Measurements from ENCODE around the gene RELN. TPM values are rescaled to one million over a fixed set of nuclear protein-coding genes. Genes with fewer than 3 reads are reported as not detected.

RELN gene
- total RNA-seq, 1 experiment from 2014 or later, result 0.20 TPM

DNA sequence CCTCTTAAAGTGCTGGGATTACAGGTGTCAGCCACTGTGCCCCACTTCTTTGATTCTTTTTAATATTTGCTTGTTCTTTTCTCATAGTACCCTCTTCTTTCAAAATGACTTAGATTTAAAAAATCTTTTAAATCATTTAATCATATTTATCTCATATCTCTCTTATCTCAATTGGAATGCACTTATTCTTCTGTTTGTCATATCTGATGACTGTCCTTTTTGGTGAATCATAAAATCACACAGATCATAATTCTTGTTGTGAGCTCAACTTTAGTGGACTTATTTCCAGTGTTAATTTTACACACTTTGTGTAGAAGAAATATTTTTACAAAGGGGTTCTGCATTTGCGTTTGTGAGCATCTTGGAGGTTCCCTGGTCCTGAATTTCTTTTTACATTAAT lies 323.1 kb downstream of the RELN start:
- RAD21 ChIA-PET (ENCODE audit: low non-redundant PET in 1 of 2, low total read pairs in 2 of 2, uncharacterized antibody in 2 of 2, unreplicated experiment in 2 of 2), result no interaction called here
- H3K9ac ChIP-seq (ENCODE audit: low read length), result no peak overlapping the region
- CTCF ChIA-PET, result no interaction called here
- H4K20me1 ChIP-seq (ENCODE audit: insufficient read depth), result no peaks in the 10 kb centered on the region; the same call in 1 of the 2 replicates
- no peak overlapping the region for H3K4me2 ChIP-seq (ENCODE audit: low read length)
- POLR2A ChIA-PET, result no interaction called here
- no peaks in the 10 kb centered on the region for H3K4me1 ChIP-seq (ENCODE audit: control insufficient read depth in 1 of 2, insufficient read depth in 2 of 2, low read length in 2 of 2)
- H3K4me3 ChIP-seq (replicated peaks in 1 of 2; ENCODE audit: low read depth in 1 of 2, low read length in 2 of 2), result no peak overlapping the region
- TF ChIP-seq EZH2 (IDR thresholded peaks at IDR 0.05), result no peak
- no peak for TF ChIP-seq EGR1 (IDR thresholded peaks at IDR 0.05; ENCODE audit: low read depth)
- H3K9me3 ChIP-seq (ENCODE audit: control insufficient read depth in 1 of 2, insufficient read depth in 1 of 2, low read depth in 1 of 2, low read length in 2 of 2), result no peaks in the 10 kb centered on the region
- no peak overlapping the region for H3K27ac ChIP-seq (ENCODE audit: low read depth, low read length)
- intact Hi-C loops (cut with micrococcal nuclease), result no loop called here
- ATAC-seq (no peak), DNase-seq (ENCODE audit: low read depth, low spot score) (no peak)
- no peaks in the 10 kb centered on the region for H3K9me2 ChIP-seq (ENCODE audit: insufficient read depth)
- BruUV-seq (replicated peaks), result no TSS peak
- no peaks in the 10 kb centered on the region for H3K36me3 ChIP-seq (ENCODE audit: control insufficient read depth in 1 of 2, insufficient read depth in 2 of 2, low read length in 2 of 2)
- H2AFZ ChIP-seq (ENCODE audit: low read depth, low read length, poor library complexity, severe bottlenecking), result no peak overlapping the region
- H3K27me3 ChIP-seq (ENCODE audit: insufficient read depth, low read length), result peaks cover 31% of the 10 kb centered on the region
- H3K79me2 ChIP-seq (ENCODE audit: insufficient read depth, low read length), result no peaks in the 10 kb centered on the region

GRCh38 chr7:103664577-103664976 lies 324.9 kb downstream of the RELN start:
- Histone ChIP-seq H3K9me2 (ENCODE audit: insufficient read depth) (no peaks in the 10 kb centered on the region), H3K9ac (ENCODE audit: low read length) (no peak overlapping the region), H3K9me3 (ENCODE audit: control insufficient read depth in 1 of 2, insufficient read depth in 1 of 2, low read depth in 1 of 2, low read length in 2 of 2) (no peaks in the 10 kb centered on the region), H4K20me1 (ENCODE audit: insufficient read depth) (no peaks in the 10 kb centered on the region), H2AFZ (ENCODE audit: low read depth, low read length, poor library complexity, severe bottlenecking) (no peak overlapping the region), H3K4me3 (replicated peaks in 1 of 2; ENCODE audit: low read depth in 1 of 2, low read length in 2 of 2) (no peak overlapping the region), H3K36me3 (ENCODE audit: control insufficient read depth in 1 of 2, insufficient read depth in 2 of 2, low read length in 2 of 2) (no peaks in the 10 kb centered on the region), H3K79me2 (ENCODE audit: insufficient read depth, low read length) (no peaks in the 10 kb centered on the region), H3K27ac (ENCODE audit: low read depth, low read length) (no peak overlapping the region), H3K4me1 (ENCODE audit: control insufficient read depth in 1 of 2, insufficient read depth in 2 of 2, low read length in 2 of 2) (peaks cover 0 to 5% of the 10 kb centered on the region in 2 experiments; a peak in 1 of 4 replicates), H3K4me2 (ENCODE audit: low read length) (no peak overlapping the region), H3K27me3 (ENCODE audit: insufficient read depth, low read length) (peaks cover 20% of the 10 kb centered on the region)
- intact Hi-C loops (cut with micrococcal nuclease), result no loop called here
- ChIA-PET CTCF (no interaction called here), POLR2A (no interaction called here), RAD21 (ENCODE audit: low non-redundant PET in 1 of 2, low total read pairs in 2 of 2, uncharacterized antibody in 2 of 2, unreplicated experiment in 2 of 2) (no interaction called here)
- no peak for TF ChIP-seq REST (IDR thresholded peaks at IDR 0.05; ENCODE audit: low read depth)
- TF ChIP-seq, protein P1, sequence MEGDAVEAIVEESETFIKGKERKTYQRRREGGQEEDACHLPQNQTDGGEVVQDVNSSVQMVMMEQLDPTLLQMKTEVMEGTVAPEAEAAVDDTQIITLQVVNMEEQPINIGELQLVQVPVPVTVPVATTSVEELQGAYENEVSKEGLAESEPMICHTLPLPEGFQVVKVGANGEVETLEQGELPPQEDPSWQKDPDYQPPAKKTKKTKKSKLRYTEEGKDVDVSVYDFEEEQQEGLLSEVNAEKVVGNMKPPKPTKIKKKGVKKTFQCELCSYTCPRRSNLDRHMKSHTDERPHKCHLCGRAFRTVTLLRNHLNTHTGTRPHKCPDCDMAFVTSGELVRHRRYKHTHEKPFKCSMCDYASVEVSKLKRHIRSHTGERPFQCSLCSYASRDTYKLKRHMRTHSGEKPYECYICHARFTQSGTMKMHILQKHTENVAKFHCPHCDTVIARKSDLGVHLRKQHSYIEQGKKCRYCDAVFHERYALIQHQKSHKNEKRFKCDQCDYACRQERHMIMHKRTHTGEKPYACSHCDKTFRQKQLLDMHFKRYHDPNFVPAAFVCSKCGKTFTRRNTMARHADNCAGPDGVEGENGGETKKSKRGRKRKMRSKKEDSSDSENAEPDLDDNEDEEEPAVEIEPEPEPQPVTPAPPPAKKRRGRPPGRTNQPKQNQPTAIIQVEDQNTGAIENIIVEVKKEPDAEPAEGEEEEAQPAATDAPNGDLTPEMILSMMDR (IDR thresholded peaks at IDR 0.05 in 2 of 3, conservative IDR thresholded peaks at IDR 0.05 in 1 of 3; ENCODE audit: borderline replicate concordance in 1 of 3, insufficient read depth in 1 of 3, low read depth in 2 of 3, low read length in 2 of 3), result 0 out of 6 replicates have a peak, but pooled peaks of 1 of the 3 experiments have one; percentile 6
- TF ChIP-seq RAD21 (IDR thresholded peaks at IDR 0.05; ENCODE audit: low read depth), result peak; percentile 29; the same call in 1 of the 2 replicates
- BruUV-seq (replicated peaks), result no TSS peak
- no peak for DNase-seq (ENCODE audit: low read depth, low spot score)
- ATAC-seq, result no peak

Data from HCT116 (cell line).